GM19351 (cell line): ENCODE results near the gene CCDC57.

Source experiments
- ATAC-seq: cut with Tn5 transposase; IDR thresholded peaks from one replicate; pipeline ENCODE4 v1.9.1; 2021; ENCODE audit warnings: mild to moderate bottlenecking, moderate library complexity; ENCODE audit not compliant: unreplicated experiment

Gene CCDC57

GRCh38 chr17:82112914-82113311 is 99.7 kb downstream of the CCDC57 start:
- no peak for ATAC-seq

DNA sequence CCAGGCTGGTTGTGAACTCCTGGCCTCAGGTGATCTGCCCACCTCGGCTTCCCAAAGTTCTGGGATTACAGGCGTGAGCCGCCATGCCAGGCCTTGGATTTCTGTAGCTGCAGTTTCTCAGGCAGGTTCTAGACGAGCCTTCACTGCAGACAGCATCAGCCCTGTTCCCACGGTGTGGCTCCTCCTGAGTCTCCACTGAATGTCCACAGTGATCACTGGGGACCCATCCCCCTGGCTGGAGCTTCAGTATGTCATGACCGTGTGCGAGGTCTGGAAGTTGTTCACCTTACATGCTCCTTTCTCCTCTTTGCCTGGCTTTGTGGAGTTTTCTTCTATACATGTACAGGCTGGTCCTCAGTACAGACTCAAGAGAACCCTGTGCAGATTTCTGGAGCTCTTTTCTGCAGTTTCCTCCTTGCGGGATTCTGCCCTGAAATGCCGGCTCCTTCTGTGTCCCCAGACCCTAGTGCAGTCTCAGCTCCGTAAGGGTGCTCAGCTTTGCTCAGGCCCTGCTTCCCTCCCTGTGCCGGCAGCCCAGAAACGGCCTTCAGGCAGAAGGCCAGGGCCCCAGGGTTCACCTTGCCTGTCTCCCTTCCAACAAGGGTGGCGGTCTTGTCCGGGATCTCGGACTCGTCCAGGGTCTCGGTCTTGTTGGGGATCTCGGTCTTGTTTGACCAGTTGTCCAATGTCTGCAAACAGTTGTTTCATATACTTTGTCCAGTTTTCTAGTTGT is 100.3 kb downstream of the CCDC57 start:
- no peak for ATAC-seq

- no peak for ATAC-seq
Measured at GRCh38 chr17:82110298-82110697, 102.3 kb downstream of the CCDC57 start.

GRCh38 chr17:82108961-82109475 is 103.6 kb downstream of the CCDC57 start:
- ATAC-seq, result no peak

DNA sequence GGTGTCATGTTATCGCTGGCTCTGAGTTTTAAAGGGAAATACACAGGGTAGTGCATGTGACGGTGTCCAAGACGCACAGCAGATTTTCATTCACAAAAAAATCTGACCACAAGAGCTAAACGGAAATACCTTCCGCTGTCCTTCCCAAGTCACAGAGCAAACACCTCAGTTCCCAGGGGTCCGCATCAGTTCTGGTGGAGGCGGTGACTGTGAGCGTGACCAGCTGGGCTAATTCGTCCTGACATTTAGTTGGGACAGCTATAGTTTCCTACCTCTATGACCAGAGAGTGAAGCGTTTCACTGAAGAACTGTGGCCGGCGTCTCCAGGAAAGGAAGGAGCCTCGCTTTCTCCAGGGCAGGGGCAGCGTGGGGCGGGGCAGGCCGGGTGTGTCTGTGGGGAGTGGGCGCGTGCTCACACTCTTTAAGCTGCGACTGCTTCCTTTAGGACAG is 104.1 kb downstream of the CCDC57 start:
- no peak for ATAC-seq

DNA sequence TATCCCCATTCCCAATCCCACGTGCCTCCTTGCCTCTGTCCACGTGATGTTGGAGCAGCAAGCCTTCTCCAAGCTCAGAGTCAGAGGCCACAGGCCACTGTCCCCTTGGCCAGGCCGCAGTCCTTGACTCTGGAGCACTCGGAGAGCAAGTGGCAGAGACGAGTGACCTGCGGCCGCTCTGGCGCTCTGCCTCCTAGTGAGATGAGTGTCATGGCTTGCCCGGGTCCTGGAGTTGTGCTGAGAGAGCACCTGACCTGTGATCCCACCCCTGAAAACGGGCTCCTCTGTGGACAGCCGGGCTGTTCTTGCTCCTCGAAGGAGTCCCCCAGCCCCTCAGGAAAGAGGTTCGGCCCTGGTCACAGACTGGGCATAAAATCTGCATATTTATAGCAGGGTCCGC is 104.6 kb downstream of the CCDC57 start:
- ATAC-seq, result no peak

DNA sequence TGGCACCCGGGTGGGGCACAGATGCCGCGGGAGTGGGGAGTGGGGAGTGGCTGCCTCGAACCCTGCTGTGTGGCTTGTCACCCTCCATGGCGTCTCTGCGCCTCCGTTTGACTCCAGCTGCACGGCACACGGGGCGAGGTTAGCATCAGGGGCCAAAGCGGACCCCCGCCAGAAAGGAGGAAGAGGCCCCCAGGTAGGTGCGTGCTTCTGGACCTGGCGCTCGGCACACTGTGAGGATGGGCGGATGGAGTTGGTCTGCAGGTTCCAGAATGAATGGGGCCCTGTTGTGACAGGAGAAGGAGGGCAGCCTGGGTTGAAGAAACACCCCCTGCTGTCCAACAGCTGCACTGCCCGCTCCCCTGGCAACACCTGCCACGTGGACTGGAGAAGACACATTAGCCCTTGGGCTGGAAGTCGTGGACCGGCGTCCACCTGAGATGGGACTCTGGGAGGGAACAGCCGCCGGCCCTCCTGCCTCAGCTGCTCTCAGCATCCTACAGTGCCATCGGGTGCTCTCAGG is 105.2 kb downstream of the CCDC57 start:
- no peak for ATAC-seq

GRCh38 chr17:82106688-82107305 is 105.8 kb downstream of the CCDC57 start:
- no peak for ATAC-seq

DNA sequence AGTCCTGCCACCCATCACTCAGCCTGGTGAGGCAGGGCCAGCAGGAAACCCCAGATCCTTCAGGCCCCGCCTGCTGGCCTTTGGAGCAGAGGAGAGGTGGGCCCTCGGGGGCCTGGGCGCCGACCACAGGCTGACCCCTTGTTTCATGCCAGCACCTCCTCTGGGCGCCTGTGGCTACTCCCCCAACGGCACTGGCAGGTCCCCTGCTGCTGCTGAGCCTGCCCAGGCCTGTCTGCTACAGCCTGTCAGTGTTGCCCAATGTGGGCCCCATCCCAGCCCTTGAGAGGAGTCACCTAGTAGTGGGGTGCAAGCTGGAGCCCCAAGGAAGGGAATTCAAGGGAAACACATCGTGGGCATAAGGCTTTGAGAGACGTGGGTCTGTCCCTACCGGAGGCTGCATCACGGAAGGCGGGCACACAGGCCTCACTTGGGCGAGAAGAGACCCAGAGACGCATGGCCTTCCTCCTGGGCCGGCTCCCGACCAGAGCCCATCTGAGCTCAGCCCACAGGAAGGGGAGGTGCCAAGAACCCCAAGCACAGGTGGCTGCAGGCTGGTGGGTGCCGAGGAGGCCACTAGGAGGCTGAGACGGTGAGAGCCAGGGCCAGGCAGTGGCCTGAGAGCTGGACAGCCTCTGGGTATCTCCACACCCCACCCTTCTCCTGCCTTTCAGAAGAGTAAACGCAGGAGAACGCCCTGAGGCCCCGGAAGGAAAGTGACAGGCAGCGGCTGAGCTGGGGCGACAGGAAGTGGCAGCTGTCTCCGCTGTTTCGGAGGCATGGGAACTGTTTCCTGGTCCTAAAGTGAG is 106.6 kb downstream of the CCDC57 start:
- peak; percentile 87 for ATAC-seq

- ATAC-seq, result no peak
Measured at GRCh38 chr17:82105417-82105881, 107.2 kb downstream of the CCDC57 start.

- no peak for ATAC-seq
Measured at GRCh38 chr17:82104797-82105416, 107.7 kb downstream of the CCDC57 start.

GRCh38 chr17:82103553-82104451 is 108.8 kb downstream of the CCDC57 start:
- ATAC-seq, result no peak

DNA sequence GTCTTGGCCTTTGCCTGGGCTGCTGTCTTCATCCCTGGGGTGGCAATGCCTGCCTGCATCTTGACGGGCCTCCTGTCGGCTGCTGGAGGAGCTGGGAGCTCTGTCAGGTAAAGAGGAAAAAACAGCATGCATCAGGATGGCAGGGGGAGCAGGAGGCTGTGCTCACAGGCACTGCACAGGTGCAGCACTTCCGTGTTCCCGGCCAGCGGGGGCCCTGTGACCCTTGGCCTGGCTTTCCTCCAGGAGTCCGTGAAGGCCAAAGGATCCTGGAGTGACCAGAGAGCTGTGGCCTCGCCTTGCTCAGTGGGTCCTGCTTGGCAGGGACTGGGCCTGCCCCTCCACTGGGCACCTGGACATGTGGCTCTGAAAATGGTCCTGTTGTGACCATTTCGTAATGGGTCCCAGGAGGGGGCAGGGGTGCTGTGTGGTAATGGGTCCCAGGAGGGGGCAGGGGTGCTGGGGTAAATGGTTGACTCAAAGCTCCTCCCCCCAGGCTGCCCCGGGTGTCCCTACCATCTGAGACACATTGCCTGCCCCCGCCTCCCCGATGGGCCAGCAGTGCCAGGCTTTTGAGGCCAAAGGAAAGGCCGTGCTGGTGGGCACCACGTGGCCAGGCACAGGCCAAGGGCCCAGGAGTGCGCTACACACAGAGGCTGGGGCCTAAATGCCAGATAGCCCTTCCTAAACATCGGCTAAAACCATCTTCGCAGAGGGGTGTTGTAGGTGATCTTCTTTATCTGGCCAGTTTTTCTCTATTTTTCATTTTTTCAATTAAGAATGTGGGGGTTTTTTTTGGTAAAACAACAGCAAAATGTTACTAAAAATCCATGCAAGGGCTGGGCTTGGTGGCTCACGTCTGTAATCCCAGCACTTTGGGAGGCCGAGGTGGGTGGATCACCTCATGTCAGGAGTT is 110.6 kb downstream of the CCDC57 start:
- no peak for ATAC-seq

- no peak for ATAC-seq
Measured at GRCh38 chr17:82101301-82101715, 111.3 kb downstream of the CCDC57 start.

DNA sequence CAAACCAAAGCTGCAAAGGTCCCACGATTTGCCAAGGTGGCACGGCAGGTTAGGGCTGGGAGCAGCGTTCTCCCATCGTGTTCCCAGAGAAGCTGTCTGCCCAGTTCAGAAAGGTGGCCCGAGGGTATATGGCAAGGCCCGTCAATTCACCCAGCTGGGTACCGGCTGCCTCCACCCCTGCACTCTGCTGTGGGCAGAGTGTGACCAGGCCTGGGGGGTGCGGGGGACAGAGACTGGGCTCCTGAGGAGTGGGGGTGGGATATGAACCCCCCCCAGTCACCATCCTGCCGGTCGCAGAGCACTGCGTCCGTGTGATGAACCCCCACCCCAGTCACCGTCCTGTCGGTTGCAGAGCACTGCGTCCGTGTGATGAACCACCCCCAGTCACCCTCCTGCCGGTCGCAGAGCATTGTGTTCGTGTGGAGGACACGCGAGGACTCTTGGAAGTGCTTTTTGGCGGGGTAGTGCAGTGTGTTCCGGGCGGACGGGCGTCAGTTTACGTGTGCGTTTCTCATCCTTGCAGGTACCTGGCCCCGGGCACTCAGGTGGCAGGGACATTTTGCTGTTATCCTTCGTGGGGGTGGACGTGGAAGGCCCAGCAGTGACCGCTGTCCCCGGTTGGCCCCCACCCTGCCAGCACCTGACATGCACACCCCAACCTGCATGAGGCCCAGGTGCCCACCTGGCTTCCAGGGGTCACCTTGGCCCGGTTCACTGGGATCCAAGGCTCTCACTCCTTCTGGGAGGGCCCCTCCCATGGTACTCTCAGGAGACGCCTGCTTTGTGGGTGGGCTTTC is 111.9 kb downstream of the CCDC57 start:
- no peak for ATAC-seq

DNA sequence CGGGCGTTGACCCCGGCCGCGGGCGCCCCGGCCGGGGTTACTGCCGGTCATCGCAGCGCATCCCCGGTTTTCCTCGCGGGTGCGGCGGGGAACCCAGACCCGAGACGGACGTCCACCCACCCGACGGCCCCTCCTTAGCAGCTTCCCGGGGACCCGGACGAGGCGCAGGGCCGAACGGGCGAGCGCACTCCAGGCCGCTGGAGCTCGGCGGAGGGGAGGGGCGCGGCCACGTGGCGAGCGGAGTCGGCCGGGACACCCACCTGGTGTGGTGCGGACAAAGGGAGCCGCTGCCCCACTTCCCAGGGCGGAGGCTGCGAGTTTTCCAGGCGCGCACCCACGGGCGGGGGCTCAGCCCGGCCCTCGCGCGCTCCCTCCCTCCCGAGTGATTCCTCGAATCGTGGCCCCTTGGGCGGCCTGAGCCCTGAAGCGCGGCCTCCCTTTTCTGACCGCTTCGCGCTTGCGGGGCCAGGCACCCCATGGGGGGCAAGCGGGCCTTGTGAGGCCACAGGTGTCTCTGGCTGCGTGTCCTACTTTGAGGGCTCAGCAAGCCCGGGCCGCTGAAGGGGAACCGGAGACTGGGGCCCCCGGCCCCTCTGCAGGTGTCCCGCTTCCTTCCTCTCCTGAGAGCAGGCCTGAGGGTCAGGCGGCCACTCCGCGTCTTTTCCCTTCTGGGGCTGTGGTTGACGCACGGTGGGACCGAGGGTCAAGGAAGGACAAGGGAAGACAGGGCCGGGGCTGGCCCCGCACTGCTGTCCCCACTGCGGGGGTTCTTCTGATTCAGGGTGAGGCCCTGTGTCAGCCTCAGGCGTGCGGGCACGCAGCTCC is 113.5 kb downstream of the CCDC57 start:
- peak; percentile 6 for ATAC-seq
